Fibroblast of lung (primary cell): ENCODE results near the gene RPL19.

Source experiments
- CTCF ChIP-seq, 2 donors: IDR thresholded peaks in 1 of 2; conservative IDR thresholded peaks in 1 of 2; 1 replicate in 1 of 2; 2 replicates in 1 of 2; pipeline ENCODE4 v1.5.1; 2011 to 2012; ENCODE audit warnings: low read length in 2 of 2, control low read depth in 1 of 2, inconsistent platforms in 1 of 2, low read depth in 1 of 2, mild to moderate bottlenecking in 1 of 2
- EZH2 ChIP-seq: IDR thresholded peaks from 2 replicates; pipeline ENCODE4 v1.5.1; 2012; ENCODE audit warnings: low read length, control low read depth, mild to moderate bottlenecking; ENCODE audit errors: missing control alignments

GRCh38 chr17:39175695-39176093 lies 24.4 kb upstream of the RPL19 start:
- no peak for TF ChIP-seq CTCF (conservative IDR thresholded peaks at IDR 0.05 in 1 of 2, IDR thresholded peaks at IDR 0.05 in 1 of 2; ENCODE audit: low read depth in 1 of 2, low read length in 2 of 2)
- TF ChIP-seq EZH2: no peak
